GM12864 (cell line): ENCODE measurements around the gene VAV3.

Source experiments
- DNase-seq: peaks from one replicate; pipeline ENCODE4 v3.0.0-alpha.2; 2011; ENCODE audit warnings: low read depth
- H3K4me3 ChIP-seq: 2 replicates; pipeline ENCODE4 v1.5.1; 2011; ENCODE audit warnings: mild to moderate bottlenecking, low read depth, low read length, control low read depth
- TF ChIP-seq, protein P1 (sequence below): IDR thresholded peaks from 2 replicates; pipeline ENCODE4 v1.5.1; 2011; ENCODE audit warnings: low read depth, mild to moderate bottlenecking, moderate library complexity, low read length, control low read depth, inconsistent platforms; ENCODE audit errors: missing control alignments

Gene VAV3

GRCh38 chr1:107683191-107683657 lies 281.8 kb downstream of the VAV3 start:
- DNase-seq, result no peak
- no peak overlapping the region for H3K4me3 ChIP-seq
- TF ChIP-seq, protein P1, sequence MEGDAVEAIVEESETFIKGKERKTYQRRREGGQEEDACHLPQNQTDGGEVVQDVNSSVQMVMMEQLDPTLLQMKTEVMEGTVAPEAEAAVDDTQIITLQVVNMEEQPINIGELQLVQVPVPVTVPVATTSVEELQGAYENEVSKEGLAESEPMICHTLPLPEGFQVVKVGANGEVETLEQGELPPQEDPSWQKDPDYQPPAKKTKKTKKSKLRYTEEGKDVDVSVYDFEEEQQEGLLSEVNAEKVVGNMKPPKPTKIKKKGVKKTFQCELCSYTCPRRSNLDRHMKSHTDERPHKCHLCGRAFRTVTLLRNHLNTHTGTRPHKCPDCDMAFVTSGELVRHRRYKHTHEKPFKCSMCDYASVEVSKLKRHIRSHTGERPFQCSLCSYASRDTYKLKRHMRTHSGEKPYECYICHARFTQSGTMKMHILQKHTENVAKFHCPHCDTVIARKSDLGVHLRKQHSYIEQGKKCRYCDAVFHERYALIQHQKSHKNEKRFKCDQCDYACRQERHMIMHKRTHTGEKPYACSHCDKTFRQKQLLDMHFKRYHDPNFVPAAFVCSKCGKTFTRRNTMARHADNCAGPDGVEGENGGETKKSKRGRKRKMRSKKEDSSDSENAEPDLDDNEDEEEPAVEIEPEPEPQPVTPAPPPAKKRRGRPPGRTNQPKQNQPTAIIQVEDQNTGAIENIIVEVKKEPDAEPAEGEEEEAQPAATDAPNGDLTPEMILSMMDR, result no peak

DNA sequence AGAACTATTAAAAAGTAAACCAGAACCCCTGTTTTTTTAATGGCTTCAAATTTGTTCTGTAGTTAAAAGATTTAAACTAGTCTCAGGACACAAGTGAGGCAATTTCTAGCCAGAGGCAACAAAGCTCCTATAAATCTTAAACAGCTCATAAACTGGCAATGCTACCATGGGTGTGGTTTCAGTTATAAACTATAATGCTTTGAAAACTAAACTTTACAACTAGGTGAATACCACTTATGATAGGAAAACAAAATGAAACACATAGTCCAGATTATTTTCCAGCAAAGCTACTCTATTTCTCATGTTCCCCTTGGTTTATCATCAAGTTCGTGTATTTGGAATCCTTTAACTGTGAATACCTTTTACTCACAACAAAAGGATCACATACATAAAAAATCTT lies 282.5 kb downstream of the VAV3 start:
- DNase-seq, result no peak
- no peak overlapping the region for H3K4me3 ChIP-seq
- TF ChIP-seq, protein P1, result no peak

DNA sequence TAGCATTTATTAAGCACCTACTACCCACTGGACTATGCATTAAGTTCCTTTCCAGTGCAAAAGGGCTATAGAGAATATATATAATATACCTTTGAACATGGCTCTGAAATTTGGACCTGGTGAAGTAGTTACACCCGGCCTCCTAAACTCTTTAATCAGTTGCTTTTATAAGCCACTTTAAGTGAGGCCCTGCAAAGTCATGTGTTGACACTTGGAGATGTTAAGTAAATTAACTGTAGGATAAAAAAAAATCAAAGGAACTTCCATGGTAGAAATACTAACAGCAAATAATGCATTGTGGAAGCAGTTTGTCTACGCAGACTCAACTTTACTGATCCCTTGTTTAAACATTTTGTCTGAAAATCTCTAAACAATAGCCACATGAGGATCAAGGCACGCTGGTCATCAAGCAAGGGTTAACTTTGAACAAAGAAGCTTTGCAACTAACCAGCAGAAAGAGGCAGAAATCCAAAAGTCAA lies 283.9 kb downstream of the VAV3 start:
- no peak overlapping the region for H3K4me3 ChIP-seq
- no peak for DNase-seq
- TF ChIP-seq, protein P1, result no peak

DNA sequence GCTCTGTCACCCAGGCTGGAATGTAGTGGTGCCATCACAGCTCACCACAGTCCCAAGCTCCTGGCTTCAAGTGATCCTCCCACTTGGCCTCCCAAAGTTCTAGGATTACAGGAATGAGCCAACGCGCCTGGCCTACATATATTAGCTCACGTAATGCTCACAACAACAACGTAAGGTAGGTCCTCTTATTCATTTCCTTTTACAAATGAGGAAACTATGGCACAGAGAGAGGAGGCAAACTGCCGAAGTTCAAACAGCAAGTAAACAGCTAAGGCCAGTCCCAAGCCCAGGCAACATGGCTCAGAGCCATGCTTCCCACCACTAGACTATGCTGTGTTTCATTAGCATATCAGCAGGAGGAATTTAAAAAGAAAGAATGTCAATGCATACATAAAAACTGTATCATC lies 284.4 kb downstream of the VAV3 start:
- DNase-seq, result no peak
- no peak overlapping the region for H3K4me3 ChIP-seq
- TF ChIP-seq, protein P1, result no peak

DNA sequence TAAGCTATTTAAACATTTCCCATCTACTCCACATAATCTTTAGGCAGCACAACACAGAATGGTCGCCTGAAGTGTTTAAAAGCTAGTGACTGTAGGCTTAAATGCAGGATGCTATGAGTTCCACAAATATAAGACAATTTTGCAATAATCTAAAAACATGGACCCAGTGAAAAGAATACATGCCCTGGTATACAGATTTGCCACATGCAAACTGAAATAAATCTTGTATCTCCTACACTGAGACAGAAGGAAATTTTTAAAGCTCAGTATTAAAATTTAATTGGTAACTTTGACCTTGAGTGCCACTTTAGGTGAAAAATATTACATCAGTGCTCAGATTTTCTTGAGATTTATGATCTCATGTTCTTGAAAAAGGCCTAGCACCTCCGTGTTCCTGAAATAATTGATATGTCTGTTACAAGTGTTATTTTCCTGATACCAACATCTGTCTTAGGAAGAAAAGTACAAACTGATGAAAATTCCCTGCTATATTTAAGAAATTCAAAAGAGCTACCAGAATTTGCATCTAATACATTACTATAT lies 285.5 kb downstream of the VAV3 start:
- TF ChIP-seq, protein P1, result no peak
- no peak for DNase-seq
- H3K4me3 ChIP-seq, result no peak overlapping the region

DNA sequence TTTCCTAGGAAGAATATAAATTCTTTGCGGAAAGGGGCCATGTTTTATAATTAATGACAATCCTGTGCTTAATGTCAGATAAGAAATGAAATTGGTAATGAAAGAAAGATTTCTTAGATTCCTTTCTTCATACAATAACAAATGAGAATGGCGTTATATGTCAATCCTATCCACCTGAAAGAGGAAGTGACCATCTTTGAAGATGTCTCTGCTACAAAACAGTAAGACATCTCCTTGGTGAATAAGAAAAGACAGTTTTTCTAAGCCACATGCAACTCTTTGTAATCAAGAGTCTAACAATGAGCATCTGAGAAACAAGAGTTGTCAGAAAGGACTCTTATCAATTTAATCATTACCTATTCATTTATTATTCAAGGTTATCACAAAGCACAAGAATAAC lies 286.0 kb downstream of the VAV3 start:
- DNase-seq, result no peak
- TF ChIP-seq, protein P1, result no peak
- H3K4me3 ChIP-seq, result no peak overlapping the region

- H3K4me3 ChIP-seq, result no peak overlapping the region
- no peak for DNase-seq
- TF ChIP-seq, protein P1, result no peak
Measured at GRCh38 chr1:107677697-107678096, 287.3 kb downstream of the VAV3 start.
